Vagina (tissue), 2 donors: Measurements from ENCODE around the gene APCDD1L. TPM values are rescaled to one million over a fixed set of nuclear protein-coding genes. Genes with fewer than 3 reads are reported as not detected.

Experiments used
- DNase-seq, 2 donors: peaks; one replicate each; pipeline ENCODE4 v3.0.0-alpha.2; 2017; ENCODE audit errors: extremely low spot score in 2 of 2
- H3K27ac ChIP-seq: fragments of 200-600 bp; sonication (generic); one replicate; pipeline ENCODE4 v1.5.1; 2019
- H3K27me3 ChIP-seq: fragments of 200-600 bp; sonication (generic); one replicate; pipeline ENCODE4 v1.5.1; 2019
- H3K36me3 ChIP-seq, 2 donors: fragments of 200-600 bp; sonication (generic); one replicate each; pipeline ENCODE4 v1.5.1; 2017 to 2019
- H3K4me1 ChIP-seq: fragments of 200-600 bp; sonication (generic); one replicate; pipeline ENCODE4 v1.5.1; 2019
- H3K4me3 ChIP-seq, 2 donors: fragments of 200-600 bp; sonication (generic); 1 replicate in 1 of 2; 2 replicates in 1 of 2; pipeline ENCODE4 v1.5.1; 2016 to 2019
- H3K9me3 ChIP-seq: fragments of 200-600 bp; sonication (generic); one replicate; pipeline ENCODE4 v1.5.1; 2019
- POLR2A ChIP-seq, 2 donors: fragments of 450-650 bp; IDR thresholded peaks; one replicate each; pipeline ENCODE4 v1.6.1; 2017; ENCODE audit warnings: antibody characterized with exemption in 2 of 2, mild to moderate bottlenecking in 2 of 2, moderate library complexity in 2 of 2
- POLR2AphosphoS5 ChIP-seq, 2 donors: sonication (generic); formaldehyde crosslinking; IDR thresholded peaks; one replicate each; pipeline ENCODE4 v1.9.0; 2017; ENCODE audit warnings: antibody characterized with exemption in 2 of 2, mild to moderate bottlenecking in 2 of 2, low read depth in 1 of 2; ENCODE audit not compliant: insufficient read depth in 1 of 2
- intact Hi-C: fragments of 100-400 bp; cut with DNase I; formaldehyde crosslinking; loops from one replicate; pipeline ENCODE4 v1.15.1; 2023
- total RNA-seq: library from RNA; depleted of rRNA; stranded (reverse); fragments of >200 nt; gene quantifications from one replicate; pipeline ENCODE4 v1.2.3, GENCODE V29; 2016
- TF ChIP-seq, protein P1 (sequence below), 3 experiments: fragments of 450-650 bp in 2 of 3; fragments of 200-600 bp in 1 of 3; sonication (generic) in 1 of 3; IDR thresholded peaks; one replicate each; pipeline ENCODE4 v1.5.1; 2017 to 2019; ENCODE audit warnings: antibody characterized with exemption in 3 of 3, mild to moderate bottlenecking in 2 of 3, moderate library complexity in 2 of 3

Gene APCDD1L
- total RNA-seq, 1 donor from 2014 or later = 0.98 TPM

- Histone ChIP-seq H3K9me3 (peaks cover 6% of the 10 kb centered on the region), H3K4me3 (no peak overlapping the region), H3K36me3 (no peaks in the 10 kb centered on the region), H3K27me3 (no peaks in the 10 kb centered on the region), H3K27ac (no peak overlapping the region), H3K4me1 (no peaks in the 10 kb centered on the region)
- DNase-seq = no peak
- intact Hi-C loops = no loop called here
- TF ChIP-seq POLR2AphosphoS5 (IDR thresholded peaks at IDR 0.05; ENCODE audit: insufficient read depth in 1 of 2, low read depth in 1 of 2) (no peak), POLR2A (IDR thresholded peaks at IDR 0.05) (no peak)
- TF ChIP-seq, protein P1, sequence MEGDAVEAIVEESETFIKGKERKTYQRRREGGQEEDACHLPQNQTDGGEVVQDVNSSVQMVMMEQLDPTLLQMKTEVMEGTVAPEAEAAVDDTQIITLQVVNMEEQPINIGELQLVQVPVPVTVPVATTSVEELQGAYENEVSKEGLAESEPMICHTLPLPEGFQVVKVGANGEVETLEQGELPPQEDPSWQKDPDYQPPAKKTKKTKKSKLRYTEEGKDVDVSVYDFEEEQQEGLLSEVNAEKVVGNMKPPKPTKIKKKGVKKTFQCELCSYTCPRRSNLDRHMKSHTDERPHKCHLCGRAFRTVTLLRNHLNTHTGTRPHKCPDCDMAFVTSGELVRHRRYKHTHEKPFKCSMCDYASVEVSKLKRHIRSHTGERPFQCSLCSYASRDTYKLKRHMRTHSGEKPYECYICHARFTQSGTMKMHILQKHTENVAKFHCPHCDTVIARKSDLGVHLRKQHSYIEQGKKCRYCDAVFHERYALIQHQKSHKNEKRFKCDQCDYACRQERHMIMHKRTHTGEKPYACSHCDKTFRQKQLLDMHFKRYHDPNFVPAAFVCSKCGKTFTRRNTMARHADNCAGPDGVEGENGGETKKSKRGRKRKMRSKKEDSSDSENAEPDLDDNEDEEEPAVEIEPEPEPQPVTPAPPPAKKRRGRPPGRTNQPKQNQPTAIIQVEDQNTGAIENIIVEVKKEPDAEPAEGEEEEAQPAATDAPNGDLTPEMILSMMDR (IDR thresholded peaks at IDR 0.05) = no peak
These were observed 7.5 kb upstream of the APCDD1L start for GRCh38 chr20:58522666-58523065.

DNA sequence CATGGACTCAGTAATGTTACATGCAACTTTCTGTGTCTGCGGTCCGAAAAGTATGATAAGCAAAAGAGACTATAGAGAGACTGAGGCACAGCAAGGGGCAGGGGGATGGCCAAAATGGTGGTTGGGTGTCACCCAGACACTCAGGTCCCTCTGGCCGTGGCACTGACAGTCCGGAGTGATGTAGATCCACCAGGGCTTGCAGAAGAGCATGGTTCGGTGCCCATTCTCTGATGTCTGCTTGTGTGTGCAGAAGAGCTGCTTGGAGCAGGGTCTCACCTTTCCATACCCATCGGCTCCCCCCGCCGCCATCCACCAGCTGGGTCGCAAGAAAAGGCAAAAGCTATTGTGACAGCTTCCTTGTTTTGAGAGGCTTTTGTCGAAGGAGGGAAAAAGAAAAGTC is 6.6 kb upstream of the APCDD1L start:
- TF ChIP-seq POLR2AphosphoS5 (IDR thresholded peaks at IDR 0.05; ENCODE audit: insufficient read depth in 1 of 2, low read depth in 1 of 2) = no peak
- TF ChIP-seq POLR2A (IDR thresholded peaks at IDR 0.05) = no peak
- TF ChIP-seq, protein P1 (IDR thresholded peaks at IDR 0.05) = no peak
- H3K9me3 ChIP-seq = peaks cover 2% of the 10 kb centered on the region
- no peaks in the 10 kb centered on the region for H3K36me3 ChIP-seq
- no peaks in the 10 kb centered on the region for H3K27me3 ChIP-seq
- H3K27ac ChIP-seq = no peak overlapping the region
- no peak overlapping the region for H3K4me3 ChIP-seq
- H3K4me1 ChIP-seq = no peaks in the 10 kb centered on the region
- intact Hi-C loops = no loop called here
- DNase-seq = peak in 1 of 2 donors; percentile 55

- intact Hi-C loops = no loop called here
- no peaks in the 10 kb centered on the region for H3K27me3 ChIP-seq
- no peaks in the 10 kb centered on the region for H3K36me3 ChIP-seq
- no peak overlapping the region for H3K4me3 ChIP-seq
- peaks cover 3% of the 10 kb centered on the region for H3K4me1 ChIP-seq
- TF ChIP-seq, protein P1 (IDR thresholded peaks at IDR 0.05) = no peak
- no peak for TF ChIP-seq POLR2AphosphoS5 (IDR thresholded peaks at IDR 0.05; ENCODE audit: insufficient read depth in 1 of 2, low read depth in 1 of 2)
- TF ChIP-seq POLR2A (IDR thresholded peaks at IDR 0.05) = no peak
- no peak overlapping the region for H3K27ac ChIP-seq
- no peaks in the 10 kb centered on the region for H3K9me3 ChIP-seq
- DNase-seq = peak in 1 of 2 donors; percentile 46
These were observed 4.9 kb upstream of the APCDD1L start for GRCh38 chr20:58519940-58520712.

DNA sequence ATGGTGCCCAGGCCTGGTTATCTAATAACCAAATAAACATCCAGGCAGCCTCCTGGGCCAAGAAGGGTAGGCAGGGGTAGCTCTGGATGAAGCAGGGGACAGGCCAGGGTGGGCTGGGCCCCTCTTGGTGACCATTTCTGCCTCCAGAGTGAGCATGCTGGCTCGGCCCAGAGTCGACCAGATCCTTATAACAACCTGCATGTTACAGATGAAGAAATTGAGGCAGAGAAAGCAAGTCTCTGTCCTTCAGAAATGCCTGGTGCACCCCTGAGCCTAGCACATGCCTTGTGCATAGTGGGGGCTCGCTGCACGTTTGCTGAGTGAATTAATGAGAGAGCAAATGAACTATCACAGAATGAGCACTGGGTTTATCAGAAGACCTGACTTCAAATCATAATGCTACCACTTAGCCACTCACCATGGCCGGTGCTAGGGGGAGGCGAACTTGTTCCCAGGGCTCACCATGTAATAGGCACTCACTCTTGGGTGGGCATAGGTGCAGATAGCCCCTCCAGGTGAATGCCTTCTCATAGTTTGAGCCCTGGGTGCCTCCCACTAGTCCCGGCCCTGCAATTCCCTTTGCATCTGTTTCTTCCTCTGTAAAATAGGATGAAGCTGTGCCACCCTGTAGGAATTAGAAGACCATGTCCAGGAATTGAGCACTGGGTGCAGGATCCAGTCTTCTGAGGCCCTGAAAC is 3.8 kb upstream of the APCDD1L start:
- peaks cover 14% of the 10 kb centered on the region for H3K4me1 ChIP-seq
- peak in 1 of 2 donors; percentile 64 for DNase-seq
- no peak overlapping the region for H3K4me3 ChIP-seq
- intact Hi-C loops = no loop called here
- H3K27me3 ChIP-seq = no peaks in the 10 kb centered on the region
- H3K9me3 ChIP-seq = no peaks in the 10 kb centered on the region
- no peak overlapping the region for H3K27ac ChIP-seq
- no peak for TF ChIP-seq POLR2AphosphoS5 (IDR thresholded peaks at IDR 0.05; ENCODE audit: insufficient read depth in 1 of 2, low read depth in 1 of 2)
- TF ChIP-seq POLR2A (IDR thresholded peaks at IDR 0.05) = no peak
- TF ChIP-seq, protein P1 (IDR thresholded peaks at IDR 0.05) = no peak
- H3K36me3 ChIP-seq = no peaks in the 10 kb centered on the region

GRCh38 chr20:58518387-58518786 is 3.2 kb upstream of the APCDD1L start:
- H3K9me3 ChIP-seq = no peaks in the 10 kb centered on the region
- H3K36me3 ChIP-seq = no peaks in the 10 kb centered on the region
- intact Hi-C loops = no loop called here
- no peak overlapping the region for H3K4me3 ChIP-seq
- TF ChIP-seq POLR2AphosphoS5 (IDR thresholded peaks at IDR 0.05; ENCODE audit: insufficient read depth in 1 of 2, low read depth in 1 of 2) = no peak
- TF ChIP-seq, protein P1 (IDR thresholded peaks at IDR 0.05) = no peak
- TF ChIP-seq POLR2A (IDR thresholded peaks at IDR 0.05) = no peak
- H3K27me3 ChIP-seq = no peaks in the 10 kb centered on the region
- no peak overlapping the region for H3K27ac ChIP-seq
- no peak for DNase-seq
- H3K4me1 ChIP-seq = peaks cover 14% of the 10 kb centered on the region
